PFSK-1 (cell line): Measurements from ENCODE around the gene CTNS.

ENCODE experiments used
- FOXP2 ChIP-seq: optimal IDR thresholded peaks from 2 replicates; pipeline ENCODE3; 2011; ENCODE audit warnings: borderline replicate concordance, control low read depth, inconsistent platforms; ENCODE audit not compliant: insufficient read depth; ENCODE audit errors: extremely low read length, extremely low read depth
- POLR2AphosphoS5 ChIP-seq: IDR thresholded peaks from 2 replicates; pipeline ENCODE4 v1.6.1; 2012; ENCODE audit warnings: low read depth, mild to moderate bottlenecking, control low read depth, low read length, moderate library complexity
- SIN3A ChIP-seq: IDR thresholded peaks from 2 replicates; pipeline ENCODE4 v1.6.1; 2012; ENCODE audit warnings: mild to moderate bottlenecking, low read length, moderate library complexity, borderline replicate concordance; ENCODE audit not compliant: insufficient read depth
- TAF1 ChIP-seq: IDR thresholded peaks from 2 replicates; pipeline ENCODE4 v1.6.1; 2012; ENCODE audit warnings: low read length, control low read depth, borderline replicate concordance; ENCODE audit not compliant: insufficient read depth
- TF ChIP-seq, protein P1 (sequence below), 2 experiments: IDR thresholded peaks; 2 replicates each; pipeline versions ENCODE4 v1.6.1 to v1.8.0; 2011 to 2012; ENCODE audit warnings: low read depth in 2 of 2, low read length in 2 of 2, control low read depth in 1 of 2, inconsistent platforms in 1 of 2, mild to moderate bottlenecking in 1 of 2, moderate library complexity in 1 of 2; ENCODE audit not compliant: insufficient read depth in 1 of 2

CTNS gene

DNA sequence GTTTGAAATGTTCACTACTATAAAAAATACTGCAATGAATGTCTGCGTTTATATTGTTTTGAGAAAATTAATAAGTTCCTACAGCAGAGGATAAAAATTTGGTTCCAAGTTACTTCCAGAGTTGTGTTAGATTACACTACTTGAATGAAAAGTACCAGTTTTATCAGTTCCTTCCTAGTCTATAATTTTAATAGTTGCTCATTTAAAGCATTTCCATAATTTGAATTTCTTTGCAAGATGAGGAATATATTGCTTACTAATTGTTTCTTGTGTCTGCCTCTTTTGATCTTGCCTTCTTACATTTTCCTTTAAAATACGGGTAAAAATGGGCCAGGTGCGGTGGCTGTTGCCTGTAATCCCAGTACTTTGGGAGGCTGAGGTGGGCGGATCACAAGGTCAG is 36.0 kb downstream of the CTNS start:
- TF ChIP-seq FOXP2 (no peak), SIN3A (no peak), POLR2AphosphoS5 (no peak), TAF1 (no peak)
- TF ChIP-seq, protein P1, sequence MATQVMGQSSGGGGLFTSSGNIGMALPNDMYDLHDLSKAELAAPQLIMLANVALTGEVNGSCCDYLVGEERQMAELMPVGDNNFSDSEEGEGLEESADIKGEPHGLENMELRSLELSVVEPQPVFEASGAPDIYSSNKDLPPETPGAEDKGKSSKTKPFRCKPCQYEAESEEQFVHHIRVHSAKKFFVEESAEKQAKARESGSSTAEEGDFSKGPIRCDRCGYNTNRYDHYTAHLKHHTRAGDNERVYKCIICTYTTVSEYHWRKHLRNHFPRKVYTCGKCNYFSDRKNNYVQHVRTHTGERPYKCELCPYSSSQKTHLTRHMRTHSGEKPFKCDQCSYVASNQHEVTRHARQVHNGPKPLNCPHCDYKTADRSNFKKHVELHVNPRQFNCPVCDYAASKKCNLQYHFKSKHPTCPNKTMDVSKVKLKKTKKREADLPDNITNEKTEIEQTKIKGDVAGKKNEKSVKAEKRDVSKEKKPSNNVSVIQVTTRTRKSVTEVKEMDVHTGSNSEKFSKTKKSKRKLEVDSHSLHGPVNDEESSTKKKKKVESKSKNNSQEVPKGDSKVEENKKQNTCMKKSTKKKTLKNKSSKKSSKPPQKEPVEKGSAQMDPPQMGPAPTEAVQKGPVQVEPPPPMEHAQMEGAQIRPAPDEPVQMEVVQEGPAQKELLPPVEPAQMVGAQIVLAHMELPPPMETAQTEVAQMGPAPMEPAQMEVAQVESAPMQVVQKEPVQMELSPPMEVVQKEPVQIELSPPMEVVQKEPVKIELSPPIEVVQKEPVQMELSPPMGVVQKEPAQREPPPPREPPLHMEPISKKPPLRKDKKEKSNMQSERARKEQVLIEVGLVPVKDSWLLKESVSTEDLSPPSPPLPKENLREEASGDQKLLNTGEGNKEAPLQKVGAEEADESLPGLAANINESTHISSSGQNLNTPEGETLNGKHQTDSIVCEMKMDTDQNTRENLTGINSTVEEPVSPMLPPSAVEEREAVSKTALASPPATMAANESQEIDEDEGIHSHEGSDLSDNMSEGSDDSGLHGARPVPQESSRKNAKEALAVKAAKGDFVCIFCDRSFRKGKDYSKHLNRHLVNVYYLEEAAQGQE (IDR thresholded peaks at IDR 0.05; ENCODE audit: insufficient read depth in 1 of 2, low read depth in 2 of 2, low read length in 2 of 2): no peak

DNA sequence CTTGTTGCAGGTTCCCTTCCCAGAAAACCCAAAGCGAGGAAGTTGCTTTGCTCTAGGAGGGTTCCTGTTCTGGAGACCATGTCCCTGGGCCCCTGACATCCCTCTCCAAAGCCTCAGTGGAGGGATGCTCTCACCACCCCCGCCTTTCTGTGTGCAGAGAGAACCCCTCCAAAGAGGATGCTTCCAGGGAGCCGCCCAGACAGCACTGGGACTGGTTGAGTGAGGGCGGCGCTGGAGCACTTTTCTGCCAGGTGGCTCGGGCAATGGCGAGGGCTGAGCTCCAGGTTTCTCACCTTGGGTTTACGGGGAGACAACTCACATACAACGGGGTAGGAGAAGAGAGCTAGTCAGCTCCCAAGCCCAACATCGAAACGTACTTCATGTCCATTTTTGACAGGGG is 39.3 kb downstream of the CTNS start:
- no peak for TF ChIP-seq SIN3A
- no peak for TF ChIP-seq POLR2AphosphoS5
- no peak for TF ChIP-seq TAF1
- TF ChIP-seq FOXP2: no peak
- TF ChIP-seq, protein P1 (IDR thresholded peaks at IDR 0.05; ENCODE audit: insufficient read depth in 1 of 2, low read depth in 2 of 2, low read length in 2 of 2): no peak

DNA sequence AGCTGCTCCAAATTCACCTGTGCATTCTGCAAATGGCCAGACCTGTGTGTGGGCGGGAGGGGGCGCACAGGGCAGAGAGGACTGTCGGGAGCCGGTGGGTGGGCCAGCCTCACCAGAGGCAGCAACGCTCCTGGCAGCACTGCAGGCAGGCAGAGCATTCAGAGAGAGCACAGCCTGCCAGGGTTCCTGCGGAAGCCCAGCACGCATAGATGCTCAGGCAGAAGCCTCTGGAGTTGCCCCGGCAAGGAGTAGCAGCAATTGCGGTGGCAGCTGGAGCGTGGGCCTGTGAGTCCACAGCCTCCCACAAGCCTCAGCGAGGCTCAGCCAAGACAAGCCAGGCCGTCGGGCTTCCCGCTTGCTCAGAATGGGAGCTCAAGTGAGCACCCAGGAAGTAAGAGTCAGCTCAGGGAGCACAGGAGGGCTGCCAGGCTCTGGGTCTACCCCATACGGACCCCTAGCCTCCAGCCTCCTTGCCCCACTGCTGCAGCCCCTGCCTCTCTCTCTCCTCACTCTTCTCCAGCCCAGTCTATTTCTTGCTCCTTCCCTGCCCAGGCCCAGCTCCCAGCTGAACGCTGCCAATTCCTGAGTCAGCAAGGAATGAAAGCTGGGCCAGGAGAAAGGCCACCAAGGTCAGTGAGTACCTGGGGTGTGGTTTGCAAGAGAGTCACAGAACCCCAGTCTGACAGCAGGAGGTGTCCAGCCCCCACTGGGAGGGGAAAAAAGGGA is 41.7 kb downstream of the CTNS start:
- TF ChIP-seq, protein P1 (IDR thresholded peaks at IDR 0.05; ENCODE audit: insufficient read depth in 1 of 2, low read depth in 2 of 2, low read length in 2 of 2): no peak
- TF ChIP-seq SIN3A (no peak), POLR2AphosphoS5 (no peak), TAF1 (no peak), FOXP2 (no peak)

DNA sequence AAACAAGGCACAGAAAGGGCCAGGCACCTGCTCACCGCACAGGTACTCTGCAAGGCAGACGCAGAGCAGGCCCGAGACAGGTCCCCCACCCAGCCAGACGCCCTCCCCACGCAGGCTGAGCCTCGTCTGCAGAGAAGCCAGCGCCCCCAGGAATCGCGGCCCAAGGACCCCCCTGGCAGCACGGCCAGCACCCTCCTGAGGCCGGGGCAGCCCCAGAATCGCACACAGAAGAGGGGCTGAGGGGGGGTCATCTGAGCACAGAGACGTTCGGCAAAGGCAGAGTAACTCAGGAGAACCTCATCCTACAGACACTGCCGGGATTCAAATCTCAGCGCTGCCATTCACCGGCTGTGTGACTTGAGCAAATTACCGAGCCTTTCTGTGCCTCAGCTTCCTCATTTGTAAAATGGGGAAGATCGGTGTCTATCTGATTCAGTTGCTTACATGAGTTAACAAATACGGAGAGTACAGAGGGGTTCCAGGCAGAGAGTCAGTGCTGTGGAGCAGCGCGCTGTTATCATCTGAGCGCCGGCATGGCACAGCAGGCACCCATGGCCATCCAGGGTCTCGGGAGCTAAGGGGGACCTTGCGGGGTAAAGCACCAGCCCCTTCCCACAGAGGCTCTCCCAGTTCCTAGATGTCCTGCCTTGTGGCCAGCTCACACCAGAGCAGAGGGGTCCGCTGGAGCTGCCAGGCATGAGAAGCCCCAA is 42.4 kb downstream of the CTNS start:
- TF ChIP-seq POLR2AphosphoS5: no peak
- TF ChIP-seq SIN3A: no peak
- TF ChIP-seq TAF1: no peak
- no peak for TF ChIP-seq FOXP2
- TF ChIP-seq, protein P1 (IDR thresholded peaks at IDR 0.05; ENCODE audit: insufficient read depth in 1 of 2, low read depth in 2 of 2, low read length in 2 of 2): no peak
